ENCODE measurements around the gene PLD3.
A peak's percentile ranks its signal among the peaks of the same experiment; 100 is the strongest.

The PLD3 gene

DNA sequence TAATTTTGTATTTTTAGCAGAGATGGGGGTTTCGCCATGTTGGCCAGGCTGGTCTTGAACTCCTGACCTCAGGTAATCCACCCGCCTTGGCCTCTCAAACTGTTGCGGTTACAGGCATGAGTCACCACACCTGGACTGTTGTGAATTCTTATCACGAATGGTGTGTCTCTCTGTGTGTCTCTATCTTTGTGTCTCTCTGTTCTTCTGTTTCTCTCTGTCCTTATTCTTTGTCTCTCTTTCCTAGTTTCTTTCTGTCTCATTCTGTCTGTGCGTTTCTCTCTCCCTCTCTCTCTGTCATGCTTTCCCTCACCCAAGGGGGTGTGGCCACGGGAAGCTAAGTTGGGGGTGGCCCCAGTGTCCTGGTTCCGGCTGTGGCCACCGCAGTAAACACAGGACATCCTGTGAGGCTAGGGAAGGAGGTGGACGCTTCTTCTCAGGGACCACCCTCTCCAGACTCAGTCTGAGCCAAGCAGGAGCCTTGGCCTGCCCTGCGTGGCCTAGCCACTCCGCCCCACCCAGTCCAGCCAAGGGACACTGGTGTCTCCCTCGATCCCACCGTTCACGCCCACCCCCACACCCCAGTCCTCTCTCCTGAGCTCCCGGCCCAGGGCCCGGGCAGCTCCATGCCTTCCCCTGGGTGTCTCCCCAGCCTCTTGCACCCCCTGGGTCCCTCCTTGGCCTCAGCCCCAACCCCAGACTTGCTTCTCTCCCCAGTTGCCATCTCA lies 68.6 kb downstream of the PLD3 start:
- no peak for DNase-seq

DNA sequence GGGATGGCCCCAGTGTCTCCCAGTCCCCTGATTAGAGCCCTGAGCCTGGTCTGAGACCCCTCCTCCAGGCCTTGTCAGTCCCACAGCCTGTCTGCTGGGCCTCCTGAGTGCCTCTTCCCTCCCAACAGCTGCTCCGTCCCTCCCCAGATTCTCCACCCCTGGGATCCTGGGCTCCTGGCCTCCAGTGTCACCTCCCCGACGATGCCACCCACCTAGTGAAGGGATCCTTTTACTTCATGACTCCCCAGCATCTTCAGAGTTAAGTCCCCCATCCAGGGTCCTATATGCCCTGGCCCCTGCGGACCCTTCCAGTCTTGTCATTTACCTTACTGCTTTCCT lies 69.1 kb downstream of the PLD3 start:
- DNase-seq = no peak

DNA sequence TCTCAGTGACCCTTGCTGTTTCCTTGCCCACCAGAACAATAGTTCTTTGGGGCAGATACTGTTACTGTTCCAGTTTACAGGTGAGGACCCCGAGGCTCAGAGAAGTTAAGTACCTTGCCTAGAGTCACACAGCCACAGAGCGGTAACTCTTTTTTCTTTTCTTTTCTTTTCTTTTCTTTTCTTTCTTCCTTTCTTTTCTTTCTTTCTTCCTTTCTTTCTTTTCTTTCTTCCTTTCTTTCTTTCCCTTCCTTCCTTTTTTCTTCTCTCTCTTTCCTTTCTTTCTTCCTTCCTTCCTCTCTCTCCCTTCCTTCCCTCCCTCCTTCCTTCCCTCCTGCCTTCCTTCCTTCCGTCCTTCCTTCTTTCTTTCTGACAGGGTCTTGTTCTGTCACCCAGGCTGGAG lies 69.5 kb downstream of the PLD3 start:
- DNase-seq = no peak

DNA sequence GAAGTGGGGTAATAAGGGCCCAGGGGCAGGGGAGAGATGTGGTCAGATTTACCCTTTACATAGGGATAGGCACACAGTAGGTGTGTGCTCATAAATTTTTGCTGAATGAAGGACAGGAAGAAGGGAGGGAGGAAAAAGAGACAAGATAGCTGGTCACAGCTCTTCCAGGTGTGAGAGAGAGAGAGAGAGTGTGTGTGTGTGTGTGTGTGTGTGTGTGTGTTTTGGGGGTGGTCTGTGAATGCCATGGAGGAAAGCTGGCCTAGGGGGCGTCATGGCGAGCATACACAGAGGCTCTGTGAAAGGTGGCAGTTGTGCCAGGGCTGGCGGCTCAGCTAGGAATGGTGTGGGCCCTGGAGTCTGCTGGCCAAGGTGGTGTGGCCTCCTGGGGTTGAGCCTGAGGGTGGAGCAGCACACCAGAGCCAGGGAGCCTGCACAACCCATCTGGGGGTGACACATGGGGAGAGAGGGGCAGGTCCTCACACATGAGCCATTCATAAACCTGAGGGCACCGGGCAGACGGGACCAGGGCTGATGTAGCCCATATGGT lies 70.6 kb downstream of the PLD3 start:
- no peak for DNase-seq

DNA sequence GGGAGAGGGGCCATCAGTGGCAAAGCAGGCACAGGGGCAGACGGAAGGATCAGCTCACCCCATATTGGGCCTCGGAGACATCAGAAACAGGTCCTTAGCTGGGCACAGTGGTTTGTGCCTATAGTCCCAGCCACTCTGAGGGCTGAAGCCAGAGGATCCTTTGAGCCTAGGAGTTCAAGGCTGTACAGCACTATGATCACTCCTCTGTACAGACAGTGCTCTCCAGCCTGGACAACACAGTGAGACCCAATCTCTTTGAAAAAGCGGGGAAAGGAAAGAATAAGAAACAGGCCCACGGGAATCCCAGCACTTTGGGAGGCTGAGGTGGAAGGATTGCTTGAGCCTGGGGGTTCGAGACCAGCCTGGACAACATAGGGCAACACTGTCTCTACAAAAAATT lies 71.3 kb downstream of the PLD3 start:
- DNase-seq = no peak

DNA sequence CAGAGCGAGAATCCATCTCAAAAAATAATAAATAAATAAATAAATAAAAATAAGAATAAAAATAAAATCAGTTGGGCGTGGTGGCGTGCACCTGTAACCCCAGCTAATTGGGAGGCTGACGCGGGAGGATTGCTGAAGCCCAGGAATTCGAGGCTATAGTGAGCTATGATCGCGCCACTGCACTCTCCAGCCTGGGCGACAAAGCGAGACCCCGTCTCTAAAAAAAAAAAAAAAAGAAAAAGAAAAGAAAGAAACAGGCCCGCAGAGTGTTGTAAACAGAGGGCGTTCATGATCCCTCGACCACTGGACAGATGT lies 71.9 kb downstream of the PLD3 start:
- DNase-seq = no peak

DNA sequence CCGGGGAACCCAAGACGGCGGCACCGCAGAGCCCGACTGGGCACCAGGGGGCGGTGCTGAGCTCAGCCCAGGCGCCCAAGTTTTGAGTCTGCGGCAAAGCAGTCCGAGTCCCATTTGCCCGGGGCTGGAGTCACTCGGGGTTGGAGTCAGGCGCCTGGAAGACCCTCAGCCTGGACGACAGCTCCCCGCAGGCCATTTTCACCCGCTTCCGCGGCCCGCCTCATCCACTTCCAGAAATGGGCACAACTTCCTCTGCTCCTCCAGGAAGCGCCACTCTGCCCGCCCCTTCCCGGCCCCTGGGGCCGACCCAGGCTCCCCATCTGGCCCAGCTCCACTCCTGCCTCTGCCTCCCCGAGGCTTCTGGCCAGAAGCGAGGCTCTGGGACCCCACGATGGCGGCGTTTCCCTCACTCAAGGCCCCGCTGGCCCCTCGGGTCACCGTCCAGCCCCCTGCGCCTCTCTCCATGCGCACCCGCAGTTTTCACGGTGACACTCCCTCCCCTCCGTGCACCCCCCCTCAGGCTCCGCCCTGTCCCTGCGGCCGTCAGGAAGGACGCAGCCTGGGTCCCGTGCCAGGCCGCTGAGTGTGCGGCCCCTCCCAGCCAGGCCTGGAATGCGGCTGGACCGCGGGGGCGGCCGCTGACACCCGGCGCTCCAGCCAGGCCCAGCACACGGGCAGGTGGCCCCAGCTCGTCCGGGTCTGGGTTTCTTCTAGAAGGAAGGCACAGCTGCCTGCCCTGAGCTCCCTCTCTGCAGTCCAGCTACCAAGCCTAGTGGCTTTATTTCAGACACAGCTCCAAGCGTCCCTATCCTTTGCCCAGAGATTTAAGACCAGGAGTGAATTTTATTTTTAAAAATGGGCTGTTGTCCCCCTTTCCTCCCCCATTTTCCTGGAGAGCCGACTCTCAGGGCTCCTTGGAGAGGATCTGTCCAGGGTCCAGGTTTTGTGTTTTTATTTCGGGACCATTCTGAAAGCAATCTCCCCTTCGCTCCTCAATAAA lies 72.6 kb downstream of the PLD3 start:
- DNase-seq = peak; percentile 83

DNA sequence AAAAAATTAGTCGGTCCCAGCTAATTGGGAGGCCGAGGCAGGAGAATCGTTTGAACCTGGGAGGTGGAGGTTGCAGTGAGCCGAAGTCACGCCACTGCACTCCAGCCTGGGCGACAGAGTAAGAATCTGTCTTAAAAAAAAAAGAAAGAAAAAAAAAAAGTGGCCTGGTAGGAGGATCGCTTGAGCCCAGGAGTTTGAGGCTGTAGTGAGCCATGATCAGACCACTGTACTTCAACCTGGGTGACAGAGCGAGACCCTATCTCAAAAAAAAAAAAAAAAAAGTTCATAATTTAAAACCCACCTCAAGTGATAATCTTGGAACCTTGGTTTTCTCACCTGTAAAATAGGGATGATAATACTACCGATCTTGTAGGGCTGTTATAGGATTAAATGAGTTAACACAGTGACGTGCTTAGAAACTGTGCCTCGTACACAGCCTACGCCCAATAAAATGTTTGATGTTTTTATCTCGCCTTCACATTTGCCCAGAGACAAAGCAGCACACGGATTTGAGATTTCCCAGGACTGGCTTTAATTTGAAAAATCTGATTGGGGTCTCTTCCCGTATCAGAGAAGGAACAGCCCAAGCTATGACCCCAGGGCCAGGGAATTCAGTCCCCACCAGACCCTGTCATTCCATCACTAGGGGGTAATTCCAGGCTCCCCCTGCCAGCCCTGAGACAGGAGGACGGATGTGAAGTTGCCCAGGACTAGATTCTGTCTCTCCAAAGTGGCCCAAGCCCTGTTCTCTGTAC lies 73.7 kb downstream of the PLD3 start:
- DNase-seq = no peak

DNA sequence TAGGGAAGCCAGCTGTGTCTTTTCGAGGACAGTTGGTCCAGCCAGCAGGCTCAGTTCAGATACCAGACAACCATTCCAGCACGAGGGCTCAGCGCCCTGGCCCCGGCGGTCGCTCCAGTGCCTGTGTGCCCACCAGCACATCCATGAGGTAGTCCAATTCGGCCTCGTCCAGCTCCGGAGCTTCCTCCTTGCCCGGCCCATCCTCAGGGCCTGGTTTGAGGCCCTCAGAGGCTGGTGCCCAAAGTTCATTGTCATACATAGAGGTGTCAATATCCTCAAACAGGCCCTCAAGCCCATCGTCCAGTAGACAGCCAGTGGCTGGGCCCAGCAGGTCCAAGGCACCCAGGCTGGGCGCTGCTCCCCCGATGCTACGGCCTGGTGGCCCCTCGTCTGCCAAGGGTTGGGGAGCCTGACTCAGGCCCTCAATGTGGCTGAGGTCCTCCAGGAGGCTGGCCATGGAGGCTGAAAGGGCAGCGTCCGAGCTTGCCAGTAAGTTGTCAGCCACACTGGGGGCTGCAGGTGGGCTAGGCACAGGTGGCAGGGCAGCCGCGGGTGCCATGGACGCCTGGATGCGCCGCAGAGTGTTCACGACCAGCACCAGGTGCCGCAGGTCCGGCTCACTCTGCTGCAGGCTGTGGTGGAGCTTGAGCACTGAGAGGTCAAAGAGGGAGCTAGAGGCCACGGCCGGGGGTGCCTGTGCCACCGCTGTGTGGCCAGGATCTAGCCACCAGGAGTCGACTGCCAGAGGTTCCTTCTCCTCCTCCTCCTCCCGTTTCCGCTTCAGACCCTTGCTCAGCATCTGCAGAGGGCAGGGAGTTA lies 74.5 kb downstream of the PLD3 start:
- no peak for DNase-seq

DNA sequence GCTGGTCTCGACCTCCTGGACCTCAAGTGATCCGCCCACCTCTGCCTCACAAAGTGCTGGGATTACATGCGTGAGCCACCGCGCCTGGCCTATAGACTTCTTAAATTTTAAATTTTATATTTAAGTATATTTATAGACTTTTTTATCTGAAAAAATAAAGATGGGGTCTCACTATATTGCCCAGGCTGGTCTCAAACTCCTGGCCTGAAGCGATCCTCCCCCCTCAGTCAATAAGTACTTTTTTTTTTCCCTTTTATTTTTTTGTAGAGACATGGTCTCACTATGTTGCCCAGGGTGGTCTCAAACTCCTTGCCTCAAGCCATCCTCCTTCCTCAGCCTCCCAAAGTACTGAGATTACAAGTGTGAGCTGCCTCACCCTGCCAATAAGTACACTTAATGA lies 75.4 kb downstream of the PLD3 start:
- DNase-seq = no peak

DNA sequence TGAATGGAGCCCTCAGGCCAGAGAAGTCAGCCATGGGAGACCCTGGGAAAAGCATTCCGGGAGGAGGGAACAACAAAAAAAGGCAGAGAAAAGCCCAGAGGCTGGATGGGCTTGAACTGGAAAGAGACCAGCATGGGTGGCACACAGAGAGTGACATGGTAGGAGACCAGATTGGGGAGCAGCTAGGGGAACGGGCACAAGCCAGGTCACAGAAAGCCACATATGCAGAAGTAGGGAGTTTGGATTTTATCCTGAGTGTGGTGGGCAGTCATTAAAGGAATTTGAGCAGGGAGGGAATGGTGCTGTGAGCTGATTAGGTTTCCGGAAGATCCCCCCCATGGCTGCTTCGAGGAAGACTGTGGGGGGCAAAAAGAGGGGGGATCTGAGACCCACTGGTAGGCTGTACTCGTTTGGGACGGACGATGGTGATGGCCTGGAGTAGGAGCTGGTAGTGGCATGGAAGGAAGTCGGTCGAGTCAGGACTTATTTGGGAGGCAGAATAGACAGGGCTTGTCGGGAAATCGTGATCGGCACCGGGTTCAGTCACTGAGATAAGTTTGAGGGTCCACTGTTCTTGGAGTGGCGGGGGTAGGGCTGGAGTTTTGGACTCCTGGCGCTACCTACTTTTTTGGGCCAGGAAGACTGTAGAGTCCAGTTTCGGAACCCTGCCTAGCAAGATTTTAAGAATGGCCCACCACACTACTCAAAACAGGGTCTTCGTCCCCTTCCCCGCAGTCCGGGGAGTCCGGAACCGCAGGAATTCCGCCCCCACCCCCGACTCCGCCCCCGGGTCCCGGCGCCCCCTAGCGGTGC lies 76.3 kb downstream of the PLD3 start:
- no peak for DNase-seq

DNA sequence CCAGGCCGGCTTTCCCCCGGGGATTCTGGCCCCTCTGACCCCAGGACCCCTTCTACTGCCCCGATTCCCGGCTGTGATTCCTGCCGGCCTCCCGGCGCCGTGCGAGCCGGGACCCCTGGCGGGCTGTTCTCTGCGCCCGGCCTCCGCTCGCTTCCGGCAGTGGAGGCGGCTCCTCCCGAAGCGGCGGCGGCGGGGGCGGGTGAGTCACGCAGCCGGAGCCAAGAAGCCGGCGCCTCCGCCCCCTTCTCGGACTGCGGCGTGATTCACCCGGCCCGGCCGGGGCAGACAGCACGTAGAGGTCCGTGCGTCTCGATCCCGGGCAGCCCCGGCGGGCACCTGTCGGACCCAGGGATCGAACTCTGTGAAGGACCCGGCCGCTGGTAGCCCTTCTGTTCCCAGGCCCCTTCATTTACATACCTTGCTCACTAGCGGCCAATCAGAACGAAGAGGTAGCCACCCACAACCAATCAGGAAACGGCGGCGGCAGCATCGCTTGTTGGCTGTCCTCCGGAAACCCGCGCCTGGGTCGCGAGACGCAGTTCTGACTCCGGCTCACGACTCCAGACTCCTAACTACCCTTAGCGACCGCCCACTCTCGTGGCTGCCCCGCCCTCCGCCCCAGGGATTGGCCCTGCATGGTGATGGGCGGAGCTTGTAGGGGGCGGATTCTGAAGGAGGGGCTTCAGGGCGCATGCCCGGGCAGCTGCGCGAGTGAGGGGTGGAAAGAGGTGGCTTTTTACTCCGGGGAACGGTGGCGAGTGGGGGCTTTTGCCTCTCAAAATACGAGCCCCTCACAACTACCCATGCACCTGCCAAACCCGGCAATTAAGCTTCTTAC lies 77.2 kb downstream of the PLD3 start, which contains the start of gene SERTAD1:
Gene SERTAD1, minus strand, starts transcription at position 543 of the 838 bp plus-strand sequence. CDS start 2,446 bp downstream, outside the sequence.
- peak; percentile 83 for DNase-seq
